NB4 (cell line): ENCODE data around the gene DRAP1.

ENCODE experiments used
- MYC ChIP-seq: IDR thresholded peaks from 2 replicates; pipeline ENCODE4 v1.6.1; 2011; ENCODE audit warnings: low read depth, low read length
- POLR2A ChIP-seq: IDR thresholded peaks from 2 replicates; pipeline ENCODE4 v1.6.1; 2011; ENCODE audit warnings: mild to moderate bottlenecking; ENCODE audit not compliant: insufficient read length; ENCODE audit errors: extremely low read depth
- TF ChIP-seq, protein P1 (sequence below): IDR thresholded peaks from 2 replicates; pipeline ENCODE4 v1.6.1; 2011; ENCODE audit warnings: low read depth, low read length
- TF ChIP-seq, protein P2 (sequence below): IDR thresholded peaks from one replicate; pipeline ENCODE4 v1.5.1; 2012; ENCODE audit warnings: low read depth, low read length

- TF ChIP-seq POLR2A (no peak), MYC (no peak)
- TF ChIP-seq, protein P1, sequence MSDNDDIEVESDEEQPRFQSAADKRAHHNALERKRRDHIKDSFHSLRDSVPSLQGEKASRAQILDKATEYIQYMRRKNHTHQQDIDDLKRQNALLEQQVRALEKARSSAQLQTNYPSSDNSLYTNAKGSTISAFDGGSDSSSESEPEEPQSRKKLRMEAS = no peak
- TF ChIP-seq, protein P2, sequence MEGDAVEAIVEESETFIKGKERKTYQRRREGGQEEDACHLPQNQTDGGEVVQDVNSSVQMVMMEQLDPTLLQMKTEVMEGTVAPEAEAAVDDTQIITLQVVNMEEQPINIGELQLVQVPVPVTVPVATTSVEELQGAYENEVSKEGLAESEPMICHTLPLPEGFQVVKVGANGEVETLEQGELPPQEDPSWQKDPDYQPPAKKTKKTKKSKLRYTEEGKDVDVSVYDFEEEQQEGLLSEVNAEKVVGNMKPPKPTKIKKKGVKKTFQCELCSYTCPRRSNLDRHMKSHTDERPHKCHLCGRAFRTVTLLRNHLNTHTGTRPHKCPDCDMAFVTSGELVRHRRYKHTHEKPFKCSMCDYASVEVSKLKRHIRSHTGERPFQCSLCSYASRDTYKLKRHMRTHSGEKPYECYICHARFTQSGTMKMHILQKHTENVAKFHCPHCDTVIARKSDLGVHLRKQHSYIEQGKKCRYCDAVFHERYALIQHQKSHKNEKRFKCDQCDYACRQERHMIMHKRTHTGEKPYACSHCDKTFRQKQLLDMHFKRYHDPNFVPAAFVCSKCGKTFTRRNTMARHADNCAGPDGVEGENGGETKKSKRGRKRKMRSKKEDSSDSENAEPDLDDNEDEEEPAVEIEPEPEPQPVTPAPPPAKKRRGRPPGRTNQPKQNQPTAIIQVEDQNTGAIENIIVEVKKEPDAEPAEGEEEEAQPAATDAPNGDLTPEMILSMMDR = no peak
Measured at GRCh38 chr11:65931773-65932557, 12.7 kb downstream of the DRAP1 start.
